Smooth muscle cell (in vitro differentiated cells): ENCODE data around the gene DOCK4. TPM values are rescaled to one million over a fixed set of nuclear protein-coding genes. Genes with fewer than 3 reads are reported as not detected.

ENCODE experiments used
- DNase-seq: peaks from one replicate; lab custom pipeline; 2025; ENCODE audit not compliant: unreplicated experiment; lab: John Stamatoyannopoulos, UW
- H2AFZ ChIP-seq: fragments of 200-600 bp; sonication (generic); 2 replicates; pipeline ENCODE4 v1.6.0; 2016; ENCODE audit warnings: antibody characterized with exemption, low read depth, mild to moderate bottlenecking
- H3F3A ChIP-seq: fragments of 200-600 bp; sonication (generic); 2 replicates; pipeline ENCODE4 v1.6.0; 2017; ENCODE audit warnings: antibody characterized with exemption, low read depth
- H3K27ac ChIP-seq: fragments of 200-600 bp; sonication (generic); 2 replicates; pipeline ENCODE4 v1.5.1; 2016; ENCODE audit warnings: low read depth, mild to moderate bottlenecking
- H3K27me3 ChIP-seq: fragments of 200-600 bp; sonication (generic); 2 replicates; pipeline ENCODE4 v1.6.1; 2016; ENCODE audit warnings: low read depth, mild to moderate bottlenecking
- H3K36me3 ChIP-seq: fragments of 200-600 bp; sonication (generic); 2 replicates; pipeline ENCODE4 v1.5.1; 2016; ENCODE audit warnings: low read depth
- H3K4me1 ChIP-seq: fragments of 200-600 bp; sonication (generic); 2 replicates; pipeline ENCODE4 v1.5.1; 2016; ENCODE audit warnings: low read depth
- H3K4me2 ChIP-seq: fragments of 200-600 bp; sonication (generic); 2 replicates; pipeline ENCODE4 v1.6.0; 2016; ENCODE audit warnings: mild to moderate bottlenecking
- H3K4me3 ChIP-seq: fragments of 200-600 bp; sonication (generic); 2 replicates; pipeline ENCODE4 v1.5.1; 2016; ENCODE audit warnings: mild to moderate bottlenecking
- H3K79me2 ChIP-seq: fragments of 200-600 bp; sonication (generic); 2 replicates; pipeline ENCODE4 v1.6.0; 2016; ENCODE audit warnings: low read depth, mild to moderate bottlenecking
- H3K9ac ChIP-seq: fragments of 200-600 bp; sonication (generic); 2 replicates; pipeline ENCODE4 v1.6.0; 2016; ENCODE audit warnings: low read depth
- H3K9me3 ChIP-seq: fragments of 200-600 bp; sonication (generic); replicated peaks from 2 replicates; pipeline ENCODE4 v1.5.1; 2016; ENCODE audit warnings: low read depth
- H4K20me1 ChIP-seq: fragments of 200-600 bp; sonication (generic); 2 replicates; pipeline ENCODE4 v1.6.0; 2016; ENCODE audit warnings: low read depth
- WGBS: methylation state at CpG from one replicate; pipeline ENCODE4 v1.1.7; 2016; ENCODE audit warnings: low lambda C conversion rate; 5-methylcytosine and 5-hydroxymethylcytosine counted together
- polyA plus RNA-seq: library from polyadenylated mRNA; unstranded; fragments of >200 nt; fragmentation: Nextera tagmentation; extraction: Ambion mirVana; gene quantifications from 2 replicates; pipeline ENCODE4 v1.2.1, GENCODE V29; 2016
- total RNA-seq: library from RNA; depleted of rRNA; stranded (reverse); fragments of >200 nt; gene quantifications from 2 replicates; pipeline ENCODE4 v1.2.3, GENCODE V29; 2014
- TF ChIP-seq, protein P1 (sequence below): fragments of 200-600 bp; sonication (generic); IDR thresholded peaks from 2 replicates; pipeline ENCODE4 v1.5.1; 2017; ENCODE audit warnings: borderline replicate concordance, mild to moderate bottlenecking, antibody characterized with exemption; ENCODE audit not compliant: insufficient read depth, poor library complexity, severe bottlenecking

Gene DOCK4
- total and polyA plus RNA-seq, 2 experiments from 2014 or later: 7.4 to 20.5 TPM

DNA sequence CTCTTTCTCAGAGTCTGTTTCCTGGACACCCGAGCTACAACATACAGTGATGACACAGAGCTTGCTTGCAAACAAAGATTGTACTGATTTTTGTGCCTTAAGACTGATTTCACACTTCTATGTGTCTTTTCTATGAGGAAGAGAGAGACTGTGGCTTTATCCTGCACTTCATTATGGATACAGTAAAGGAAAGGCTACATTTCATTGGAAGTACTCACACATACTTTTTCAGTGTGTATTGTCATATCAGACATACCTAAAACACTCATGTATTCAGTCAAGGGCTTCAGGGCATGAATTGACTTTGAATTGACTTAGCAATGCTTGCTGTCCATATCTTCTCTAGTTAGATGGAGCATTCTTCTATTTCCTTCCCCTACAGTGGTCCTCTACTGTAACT, 508.4 kb downstream of the DOCK4 start:
- H3K79me2 ChIP-seq: no peaks in the 10 kb centered on the region
- no peaks in the 10 kb centered on the region for H3K9me3 ChIP-seq
- TF ChIP-seq, protein P1, sequence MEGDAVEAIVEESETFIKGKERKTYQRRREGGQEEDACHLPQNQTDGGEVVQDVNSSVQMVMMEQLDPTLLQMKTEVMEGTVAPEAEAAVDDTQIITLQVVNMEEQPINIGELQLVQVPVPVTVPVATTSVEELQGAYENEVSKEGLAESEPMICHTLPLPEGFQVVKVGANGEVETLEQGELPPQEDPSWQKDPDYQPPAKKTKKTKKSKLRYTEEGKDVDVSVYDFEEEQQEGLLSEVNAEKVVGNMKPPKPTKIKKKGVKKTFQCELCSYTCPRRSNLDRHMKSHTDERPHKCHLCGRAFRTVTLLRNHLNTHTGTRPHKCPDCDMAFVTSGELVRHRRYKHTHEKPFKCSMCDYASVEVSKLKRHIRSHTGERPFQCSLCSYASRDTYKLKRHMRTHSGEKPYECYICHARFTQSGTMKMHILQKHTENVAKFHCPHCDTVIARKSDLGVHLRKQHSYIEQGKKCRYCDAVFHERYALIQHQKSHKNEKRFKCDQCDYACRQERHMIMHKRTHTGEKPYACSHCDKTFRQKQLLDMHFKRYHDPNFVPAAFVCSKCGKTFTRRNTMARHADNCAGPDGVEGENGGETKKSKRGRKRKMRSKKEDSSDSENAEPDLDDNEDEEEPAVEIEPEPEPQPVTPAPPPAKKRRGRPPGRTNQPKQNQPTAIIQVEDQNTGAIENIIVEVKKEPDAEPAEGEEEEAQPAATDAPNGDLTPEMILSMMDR: no peak
- no peak for DNase-seq
- 76% methylated on average over 1 of the region's 1 CpG for WGBS
- no peak overlapping the region for H3K9ac ChIP-seq
- H3K27ac ChIP-seq: no peak overlapping the region
- no peaks in the 10 kb centered on the region for H3K4me1 ChIP-seq
- H3K4me2 ChIP-seq: no peak overlapping the region
- no peak overlapping the region for H3K4me3 ChIP-seq
- no peaks in the 10 kb centered on the region for H3K36me3 ChIP-seq
- no peaks in the 10 kb centered on the region for H3F3A ChIP-seq
- no peak overlapping the region for H2AFZ ChIP-seq
- no peaks in the 10 kb centered on the region for H3K27me3 ChIP-seq
- H4K20me1 ChIP-seq: no peaks in the 10 kb centered on the region

DNA sequence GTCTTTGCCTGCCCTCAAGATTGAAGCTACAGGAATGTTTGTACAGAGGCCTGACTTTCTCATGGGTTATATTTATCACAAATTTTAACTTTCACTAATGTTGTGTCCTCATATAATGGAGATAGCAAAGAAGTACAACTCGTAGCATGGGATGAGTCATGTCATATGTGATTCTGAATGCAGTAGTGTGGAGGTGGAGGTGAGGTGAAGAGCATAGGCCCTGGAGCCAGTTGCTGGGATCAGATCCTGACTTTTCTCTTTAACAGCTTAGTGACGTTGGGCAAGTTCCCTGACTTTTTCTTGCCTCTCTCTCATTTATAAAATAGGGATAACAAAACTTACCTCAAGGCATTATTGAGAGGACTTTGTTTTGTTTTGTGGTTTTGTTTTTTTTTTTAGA, 511.8 kb downstream of the DOCK4 start:
- Histone ChIP-seq H3K4me2 (no peak overlapping the region), H3K4me1 (no peaks in the 10 kb centered on the region), H3F3A (no peaks in the 10 kb centered on the region), H4K20me1 (no peaks in the 10 kb centered on the region), H3K36me3 (no peaks in the 10 kb centered on the region), H3K79me2 (no peaks in the 10 kb centered on the region), H3K9me3 (no peaks in the 10 kb centered on the region), H3K9ac (no peak overlapping the region), H2AFZ (no peak overlapping the region), H3K4me3 (no peak overlapping the region), H3K27me3 (peaks cover 6% of the 10 kb centered on the region), H3K27ac (no peak overlapping the region)
- WGBS: 65% methylated on average over 2 of the region's 2 CpGs
- DNase-seq: no peak
- TF ChIP-seq, protein P1: no peak

DNA sequence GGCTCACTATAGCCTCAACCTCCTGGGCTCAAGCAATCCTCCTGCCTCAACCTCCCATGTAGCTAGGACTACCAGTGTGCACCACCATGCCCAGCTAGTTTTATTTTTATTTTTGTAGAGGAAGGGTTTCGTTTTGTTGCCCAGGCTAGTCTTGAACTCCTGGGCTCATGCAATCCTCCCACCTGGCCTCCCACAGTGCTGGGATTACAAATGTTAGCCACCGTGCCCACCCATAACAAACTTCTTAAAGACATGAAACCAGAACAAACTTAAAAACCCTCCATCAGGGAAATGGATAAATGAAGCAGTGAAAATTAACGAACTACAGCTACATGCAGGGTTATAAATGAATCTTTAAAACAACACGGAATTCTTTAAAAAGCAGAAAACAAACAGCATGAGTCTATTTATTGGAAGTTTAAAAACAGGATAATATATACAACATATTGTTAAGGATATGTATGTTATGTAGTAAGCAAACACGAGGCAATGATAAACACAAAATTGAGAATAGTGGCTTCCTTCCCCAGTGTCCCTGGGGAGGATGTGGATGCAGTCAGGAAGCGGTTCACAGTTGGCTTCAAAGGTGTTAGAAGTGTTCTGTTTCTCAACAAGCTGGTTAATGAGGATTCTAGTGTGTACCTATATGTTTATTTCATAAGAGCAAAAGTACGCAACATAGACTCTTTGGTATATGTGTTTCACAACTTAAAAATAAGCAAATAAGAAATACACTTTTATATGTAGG, 515.7 kb downstream of the DOCK4 start:
- whole genome bisulfite sequencing: 87% methylated on average over 7 of the region's 7 CpGs
- TF ChIP-seq, protein P1: no peak
- H3K27ac ChIP-seq: no peak overlapping the region

DNA sequence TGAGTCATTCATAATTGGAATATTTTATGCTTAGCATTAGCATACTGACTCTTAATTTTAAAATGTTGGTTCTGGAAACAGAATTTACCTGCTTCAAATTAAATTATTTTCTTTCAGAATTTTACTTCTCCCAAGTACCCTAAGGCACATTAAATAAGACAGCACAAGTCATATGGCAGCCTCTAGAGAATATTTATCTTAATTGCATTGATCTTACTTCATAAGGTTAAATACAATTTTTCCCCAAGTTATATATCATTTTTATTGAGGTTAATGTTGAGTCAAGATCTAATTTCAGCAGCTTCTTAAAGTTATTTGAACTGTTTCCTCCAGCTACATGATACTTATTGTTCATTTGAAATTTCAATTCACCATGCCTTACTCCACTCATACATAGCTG, 520.9 kb downstream of the DOCK4 start:
- Histone ChIP-seq H3K4me1 (no peaks in the 10 kb centered on the region), H3K79me2 (no peaks in the 10 kb centered on the region), H3K36me3 (no peaks in the 10 kb centered on the region), H3K9me3 (no peaks in the 10 kb centered on the region), H4K20me1 (no peaks in the 10 kb centered on the region), H3K4me3 (no peak overlapping the region), H2AFZ (no peak overlapping the region), H3K4me2 (no peak overlapping the region), H3K27me3 (no peaks in the 10 kb centered on the region), H3K27ac (no peak overlapping the region), H3K9ac (no peak overlapping the region), H3F3A (no peaks in the 10 kb centered on the region)
- TF ChIP-seq, protein P1: no peak
- no peak for DNase-seq

More for the DNA sequence above, 515.7 kb downstream of the DOCK4 start:
- no peaks in the 10 kb centered on the region for H4K20me1 ChIP-seq
- H3K9ac ChIP-seq: no peak overlapping the region
- H3F3A ChIP-seq: no peaks in the 10 kb centered on the region
- no peaks in the 10 kb centered on the region for H3K4me1 ChIP-seq
- H3K36me3 ChIP-seq: no peaks in the 10 kb centered on the region
- no peaks in the 10 kb centered on the region for H3K9me3 ChIP-seq
- H3K79me2 ChIP-seq: no peaks in the 10 kb centered on the region
- H3K4me3 ChIP-seq: no peak overlapping the region
- DNase-seq: no peak
- H2AFZ ChIP-seq: no peak overlapping the region
- no peak overlapping the region for H3K4me2 ChIP-seq
- peaks cover 6% of the 10 kb centered on the region for H3K27me3 ChIP-seq
